GM21717 (cell line): ENCODE measurements around the gene CLCN3.
"Not testable (repeated sequence)": the region's sequence is repeated elsewhere in the genome, so short reads cannot be mapped to it uniquely, and the experiment has no call there.

Experiments
- ATAC-seq: cut with Tn5 transposase; IDR thresholded peaks from one replicate; pipeline ENCODE4 v1.9.1; 2021; ENCODE audit warnings: mild to moderate bottlenecking, moderate library complexity; ENCODE audit not compliant: unreplicated experiment

The CLCN3 gene

GRCh38 chr4:169652535-169652934, 32.2 kb downstream of the CLCN3 start:
- no peak for ATAC-seq

GRCh38 chr4:169655401-169655800, 35.0 kb downstream of the CLCN3 start:
- ATAC-seq, result no peak

- no peak for ATAC-seq
These were observed 37.2 kb downstream of the CLCN3 start for GRCh38 chr4:169657470-169658107.

- no peak for ATAC-seq
These were observed 37.8 kb downstream of the CLCN3 start for GRCh38 chr4:169658196-169658595.

- ATAC-seq, result no peak
These were observed 38.8 kb downstream of the CLCN3 start for GRCh38 chr4:169658975-169659715.

GRCh38 chr4:169659716-169660670, 39.6 kb downstream of the CLCN3 start:
- ATAC-seq, result peak; percentile 97

- no peak for ATAC-seq
These were observed 40.6 kb downstream of the CLCN3 start for GRCh38 chr4:169660929-169661328.

GRCh38 chr4:169661761-169662160, 41.4 kb downstream of the CLCN3 start:
- ATAC-seq, result no peak

GRCh38 chr4:169662206-169662605, 41.8 kb downstream of the CLCN3 start:
- no peak for ATAC-seq

GRCh38 chr4:169663402-169663801, 43.0 kb downstream of the CLCN3 start:
- no peak for ATAC-seq

GRCh38 chr4:169663831-169664230, 43.5 kb downstream of the CLCN3 start:
- ATAC-seq, result no peak

- ATAC-seq, result no peak
These were observed 44.2 kb downstream of the CLCN3 start for GRCh38 chr4:169664615-169665014.

- ATAC-seq, result no peak
These were observed 44.8 kb downstream of the CLCN3 start for GRCh38 chr4:169665046-169665737.

GRCh38 chr4:169668069-169668721, 47.8 kb downstream of the CLCN3 start:
- no peak for ATAC-seq

- ATAC-seq, result no peak
These were observed 55.4 kb downstream of the CLCN3 start for GRCh38 chr4:169675825-169676224.

GRCh38 chr4:169677150-169677748, 56.9 kb downstream of the CLCN3 start:
- no peak for ATAC-seq

- not testable (repeated sequence) for ATAC-seq
These were observed 58.1 kb downstream of the CLCN3 start for GRCh38 chr4:169678486-169678885.

GRCh38 chr4:169678951-169679591, 58.7 kb downstream of the CLCN3 start:
- ATAC-seq, result not testable (repeated sequence)

- ATAC-seq, result no peak
These were observed 62.1 kb downstream of the CLCN3 start for GRCh38 chr4:169682372-169683047.
